Lower leg skin (tissue), 4 donors: Measurements from ENCODE around the gene MKLN1. TPM values are rescaled to one million over a fixed set of nuclear protein-coding genes. Genes with fewer than 3 reads are reported as not detected.

ENCODE experiments used
- DNase-seq, 2 donors: peaks; one replicate each; pipeline ENCODE4 v3.0.0-alpha.2; 2019; ENCODE audit warnings: low spot score in 2 of 2
- H3K4me3 ChIP-seq: fragments of 200-600 bp; sonication (generic); 2 replicates; pipeline ENCODE4 v1.5.1; 2017; ENCODE audit warnings: mild to moderate bottlenecking, low read depth; ENCODE audit not compliant: poor library complexity, severe bottlenecking
- CTCF ChIP-seq, 3 donors: fragments of 450-650 bp; IDR thresholded peaks; one replicate each; pipeline ENCODE4 v1.5.1; 2016; ENCODE audit warnings: antibody characterized with exemption in 3 of 3, mild to moderate bottlenecking in 3 of 3, moderate library complexity in 2 of 3
- POLR2A ChIP-seq, 2 donors: fragments of 450-650 bp; IDR thresholded peaks; one replicate each; pipeline ENCODE4 v1.6.1; 2016 to 2017; ENCODE audit warnings: antibody characterized with exemption in 2 of 2, mild to moderate bottlenecking in 1 of 2, moderate library complexity in 1 of 2
- WGBS, 2 donors: methylation state at CpG; one replicate each; pipeline ENCODE4 v1.1.5; 2018; 5-methylcytosine and 5-hydroxymethylcytosine counted together
- intact Hi-C: fragments of 100-400 bp; cut with DNase I; formaldehyde crosslinking; loops from one replicate; pipeline ENCODE4 v1.15.0; 2023; ENCODE audit warnings: low total_unique reads
- total RNA-seq, 4 donors: library from RNA; depleted of rRNA; stranded (reverse); fragments of >200 nt; gene quantifications; one replicate each; pipeline ENCODE4 v1.1.0, GENCODE V29; 2016

Gene MKLN1
- total RNA-seq, 4 donors from 2014 or later, result 25.7 to 37.8 (median 31.3) TPM

- TF ChIP-seq CTCF (IDR thresholded peaks at IDR 0.05) (no peak), POLR2A (IDR thresholded peaks at IDR 0.05) (no peak)
- intact Hi-C loops, result no loop called here
- 94 to 98% methylated on average over 1 of the region's 1 CpG for WGBS, 2 donors
- H3K4me3 ChIP-seq, result no peak overlapping the region
- DNase-seq, result no peak
Observed at GRCh38 chr7:131390275-131390674, 62.6 kb downstream of the MKLN1 start.

DNA sequence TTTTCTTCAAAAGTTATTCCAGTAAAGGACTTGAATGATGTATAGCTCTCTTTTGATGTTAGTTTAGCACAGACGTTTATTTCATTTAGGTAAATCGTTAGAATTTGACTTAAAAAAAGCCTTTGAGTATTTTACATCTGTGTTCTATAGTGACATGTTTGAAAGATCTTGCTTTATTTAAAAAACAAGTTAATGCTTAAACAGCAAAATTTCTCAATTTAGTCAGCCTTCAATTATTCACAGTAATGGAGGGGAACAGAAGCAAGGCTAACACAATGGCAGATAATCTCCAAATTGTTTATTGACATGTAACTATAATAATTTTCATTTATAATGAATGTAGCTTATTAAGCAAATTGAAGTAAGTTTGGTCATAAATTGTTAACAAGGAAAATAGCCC, 63.5 kb downstream of the MKLN1 start:
- TF ChIP-seq POLR2A (IDR thresholded peaks at IDR 0.05) (no peak), CTCF (IDR thresholded peaks at IDR 0.05) (no peak)
- 77 to 79% methylated on average over 2 of the region's 2 CpGs for WGBS, 2 donors
- intact Hi-C loops, result no loop called here
- H3K4me3 ChIP-seq, result no peak overlapping the region
- no peak for DNase-seq

GRCh38 chr7:131400681-131401176, 73.1 kb downstream of the MKLN1 start:
- intact Hi-C loops, result no loop called here
- no peak overlapping the region for H3K4me3 ChIP-seq
- WGBS, 2 donors, result 50 to 59% methylated on average over 1 of the region's 1 CpG
- DNase-seq, result no peak
- TF ChIP-seq POLR2A (IDR thresholded peaks at IDR 0.05), result no peak
- no peak for TF ChIP-seq CTCF (IDR thresholded peaks at IDR 0.05)

GRCh38 chr7:131401194-131401593, 73.5 kb downstream of the MKLN1 start:
- intact Hi-C loops, result no loop called here
- no peak for DNase-seq
- H3K4me3 ChIP-seq, result no peak overlapping the region
- TF ChIP-seq POLR2A (IDR thresholded peaks at IDR 0.05) (no peak), CTCF (IDR thresholded peaks at IDR 0.05) (no peak)

DNA sequence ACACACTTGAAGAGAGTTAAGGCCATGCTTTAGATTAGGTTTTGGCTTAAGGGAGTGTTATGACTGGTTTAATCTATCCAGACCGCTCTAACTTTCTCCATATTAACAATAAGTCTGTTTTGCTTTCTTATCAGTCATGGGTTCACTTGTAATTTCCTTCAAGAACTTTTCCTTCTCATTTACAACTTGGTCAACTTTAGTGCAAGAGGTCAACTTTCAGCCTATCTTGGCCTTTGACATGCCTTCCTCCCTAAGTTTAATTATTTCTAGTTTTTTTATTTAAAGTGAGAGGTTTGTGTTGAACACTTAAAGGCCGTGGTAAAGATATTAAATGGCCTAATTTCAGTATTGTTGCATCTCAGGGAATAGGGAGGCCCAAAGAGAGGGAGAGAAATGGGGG, 75.6 kb downstream of the MKLN1 start:
- intact Hi-C loops, result no loop called here
- WGBS, 2 donors, result 95 to 100% methylated on average over 2 of the region's 2 CpGs
- no peak overlapping the region for H3K4me3 ChIP-seq
- TF ChIP-seq CTCF (IDR thresholded peaks at IDR 0.05) (no peak), POLR2A (IDR thresholded peaks at IDR 0.05) (no peak)
- no peak for DNase-seq

- WGBS, 2 donors, result 95 to 98% methylated on average over 7 of the region's 7 CpGs
- H3K4me3 ChIP-seq, result no peak overlapping the region
- intact Hi-C loops, result no loop called here
- no peak for TF ChIP-seq POLR2A (IDR thresholded peaks at IDR 0.05)
- TF ChIP-seq CTCF (IDR thresholded peaks at IDR 0.05), result no peak
- DNase-seq, result no peak
Observed at GRCh38 chr7:131404226-131404911, 76.7 kb downstream of the MKLN1 start.
